HG02970 (cell line): ENCODE results near the gene MYL12A.
A peak's percentile ranks its signal among the peaks of the same experiment; 100 is the strongest.

ENCODE experiments used
- ATAC-seq: cut with Tn5 transposase; IDR thresholded peaks from one replicate; pipeline ENCODE4 v1.9.1; 2021; ENCODE audit warnings: mild to moderate bottlenecking, moderate library complexity, moderate number of reproducible peaks; ENCODE audit not compliant: unreplicated experiment, low FRiP score

Gene MYL12A

DNA sequence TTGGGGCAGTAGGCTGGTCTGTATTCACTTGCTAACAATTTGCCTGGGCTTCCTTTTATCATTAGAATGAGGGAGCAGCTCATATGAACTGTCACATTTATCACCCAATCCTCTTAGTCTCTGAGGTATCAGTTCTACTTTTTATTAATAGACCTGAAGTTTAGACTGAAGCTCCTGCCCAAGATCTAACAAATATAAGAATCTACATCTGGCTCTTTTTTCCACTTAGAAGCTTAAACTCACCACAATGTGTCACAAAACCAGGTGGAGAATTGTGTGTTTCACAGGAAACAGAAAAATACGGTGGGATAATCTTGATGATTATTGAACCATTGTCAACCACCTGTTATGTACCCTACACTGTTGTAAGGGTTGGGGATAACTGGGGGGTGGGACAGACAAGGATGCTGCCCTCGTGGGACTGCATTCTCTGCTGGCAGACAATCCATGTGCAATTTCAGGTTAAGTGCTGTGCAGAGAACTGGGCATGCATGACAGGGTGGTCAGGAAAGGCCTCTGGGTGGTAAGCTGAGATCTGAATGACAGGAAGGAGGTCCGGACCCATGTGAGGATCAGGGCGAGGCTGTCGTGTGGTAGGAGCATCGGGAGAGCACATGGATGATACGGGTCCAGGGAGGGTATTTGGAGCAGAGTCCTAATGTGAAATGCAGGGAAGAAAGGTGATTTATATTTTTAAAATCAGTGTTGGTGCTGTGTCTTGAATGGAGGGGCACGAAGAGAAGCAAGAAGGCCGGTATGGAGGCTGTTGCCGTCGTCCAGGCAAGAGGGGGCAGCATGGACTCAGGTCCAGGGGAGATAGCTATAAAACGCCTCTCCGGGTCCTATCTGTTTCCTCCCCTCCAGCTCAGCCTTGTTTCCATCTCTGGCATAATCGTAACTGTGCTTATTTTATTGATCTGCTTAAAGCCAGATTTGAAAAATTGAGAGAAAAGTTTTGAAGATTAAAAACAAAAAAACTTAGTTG is 31.9 kb downstream of the MYL12A start:
- no peak for ATAC-seq

- no peak for ATAC-seq
Measured at GRCh38 chr18:3281456-3282400, 34.1 kb downstream of the MYL12A start.

DNA sequence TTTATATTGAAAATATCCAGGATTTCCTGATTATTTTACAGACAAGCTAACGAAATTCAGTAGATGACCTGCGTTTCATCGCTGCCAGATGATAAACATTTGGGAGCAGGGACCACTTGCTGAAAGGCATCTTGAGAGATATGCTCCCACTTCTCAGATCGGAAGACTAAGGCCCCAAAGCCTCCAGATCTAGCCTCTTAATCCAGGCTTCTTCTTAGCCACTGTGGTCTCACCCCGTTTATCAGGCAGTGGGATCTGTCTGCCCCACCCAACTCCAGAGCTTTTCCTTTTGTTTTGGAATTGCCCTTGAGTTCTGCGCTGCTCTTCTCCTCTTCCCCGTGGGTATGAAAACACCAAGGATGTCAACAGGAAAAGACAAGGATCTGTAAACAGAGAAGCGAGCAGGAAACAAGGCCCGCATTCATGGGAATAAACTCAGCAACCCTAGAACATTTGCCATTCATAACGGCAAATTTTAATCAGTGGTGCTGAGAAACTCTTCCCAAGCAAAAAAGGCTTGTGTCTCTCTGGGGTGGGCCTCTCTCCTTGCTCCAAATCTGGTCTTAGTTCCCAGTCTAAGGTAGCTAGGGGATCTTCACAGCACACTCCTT is 35.8 kb downstream of the MYL12A start:
- ATAC-seq = no peak

DNA sequence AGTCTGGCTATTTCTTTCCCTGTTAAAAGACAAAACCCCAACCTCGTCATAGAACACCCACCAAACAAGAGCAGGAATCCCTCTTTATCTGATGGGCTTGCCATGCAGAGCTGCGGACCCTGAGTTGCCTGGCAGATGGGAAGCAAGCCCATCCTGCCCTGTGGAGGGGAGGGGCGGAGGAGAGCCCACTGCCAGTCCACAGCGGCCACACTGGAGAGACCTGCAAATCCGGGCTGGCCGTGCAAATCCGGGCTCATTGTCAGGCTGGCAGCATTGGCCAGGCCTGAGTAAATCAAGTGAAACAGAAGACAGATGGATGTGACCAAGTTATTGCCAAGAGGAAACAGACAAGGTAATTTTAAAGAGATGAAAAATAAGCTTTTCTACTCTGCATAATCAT is 36.3 kb downstream of the MYL12A start:
- no peak for ATAC-seq

GRCh38 chr18:3284501-3284900 is 36.9 kb downstream of the MYL12A start:
- no peak for ATAC-seq

- ATAC-seq = no peak
Measured at GRCh38 chr18:3286159-3286558, 38.6 kb downstream of the MYL12A start.

DNA sequence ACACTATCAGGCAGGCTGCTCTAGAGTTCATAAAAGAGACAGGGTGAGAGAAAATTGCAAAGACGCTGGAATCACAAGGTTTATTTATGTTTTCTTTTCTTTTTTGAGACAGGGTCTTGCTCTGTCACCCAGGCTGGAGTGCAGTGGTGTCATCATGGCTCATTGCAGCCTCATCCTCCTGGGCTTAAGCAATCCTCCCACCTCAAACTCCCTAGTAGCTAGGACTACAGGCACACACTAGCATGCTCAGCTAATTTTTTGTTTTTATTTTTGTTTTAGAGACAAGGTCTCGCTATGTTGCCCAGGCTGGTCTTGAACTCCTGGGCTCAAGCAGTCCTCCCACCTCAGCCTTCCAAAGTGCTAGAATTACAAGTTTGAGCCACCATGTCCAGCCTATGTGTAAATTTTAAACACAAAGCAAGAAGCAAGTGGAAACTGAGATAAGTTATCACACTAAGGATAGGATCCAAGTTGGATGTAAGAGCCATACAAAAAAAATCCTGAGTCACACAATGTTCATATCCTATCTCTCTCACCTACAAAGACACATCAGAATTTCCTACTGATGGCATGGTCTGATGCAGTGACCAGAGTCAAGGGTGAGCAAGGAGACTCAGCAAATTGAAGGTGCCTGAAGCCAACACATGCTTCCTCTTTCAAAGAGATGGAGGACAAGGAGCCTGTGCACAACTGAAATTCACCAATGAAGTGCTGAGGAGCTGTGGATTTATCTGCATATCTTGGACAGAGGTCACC is 45.8 kb downstream of the MYL12A start:
- ATAC-seq = no peak

DNA sequence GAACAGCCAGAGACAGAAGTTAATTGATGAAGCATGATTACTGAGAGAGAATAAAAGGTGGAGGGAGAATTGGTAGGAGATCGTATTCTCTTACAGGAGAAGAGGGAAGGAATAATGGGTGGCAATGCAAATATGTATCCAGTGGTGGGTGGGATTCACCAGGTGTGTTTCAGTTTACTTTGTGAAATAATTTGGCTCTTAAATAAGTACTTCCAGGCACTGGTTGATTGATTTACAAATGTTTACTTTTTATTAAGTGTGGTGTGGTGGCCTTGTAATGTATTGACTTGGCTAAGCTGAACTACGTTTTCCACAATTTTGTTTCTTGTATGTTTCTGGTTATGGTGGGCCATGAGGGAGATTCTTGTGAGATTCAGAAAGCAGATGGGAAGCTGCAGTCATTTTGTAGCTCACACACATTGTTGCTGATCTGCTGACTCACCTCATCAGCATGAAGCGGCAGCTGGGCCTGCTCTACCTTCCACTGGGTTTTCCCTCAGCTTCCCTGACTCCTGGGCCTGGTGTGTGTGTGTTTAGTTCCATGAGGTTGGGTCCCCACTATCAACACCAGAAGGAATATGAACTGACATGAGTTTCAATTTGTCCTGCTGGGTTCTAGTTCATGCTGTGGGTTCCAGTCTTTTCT is 47.0 kb downstream of the MYL12A start:
- no peak for ATAC-seq

DNA sequence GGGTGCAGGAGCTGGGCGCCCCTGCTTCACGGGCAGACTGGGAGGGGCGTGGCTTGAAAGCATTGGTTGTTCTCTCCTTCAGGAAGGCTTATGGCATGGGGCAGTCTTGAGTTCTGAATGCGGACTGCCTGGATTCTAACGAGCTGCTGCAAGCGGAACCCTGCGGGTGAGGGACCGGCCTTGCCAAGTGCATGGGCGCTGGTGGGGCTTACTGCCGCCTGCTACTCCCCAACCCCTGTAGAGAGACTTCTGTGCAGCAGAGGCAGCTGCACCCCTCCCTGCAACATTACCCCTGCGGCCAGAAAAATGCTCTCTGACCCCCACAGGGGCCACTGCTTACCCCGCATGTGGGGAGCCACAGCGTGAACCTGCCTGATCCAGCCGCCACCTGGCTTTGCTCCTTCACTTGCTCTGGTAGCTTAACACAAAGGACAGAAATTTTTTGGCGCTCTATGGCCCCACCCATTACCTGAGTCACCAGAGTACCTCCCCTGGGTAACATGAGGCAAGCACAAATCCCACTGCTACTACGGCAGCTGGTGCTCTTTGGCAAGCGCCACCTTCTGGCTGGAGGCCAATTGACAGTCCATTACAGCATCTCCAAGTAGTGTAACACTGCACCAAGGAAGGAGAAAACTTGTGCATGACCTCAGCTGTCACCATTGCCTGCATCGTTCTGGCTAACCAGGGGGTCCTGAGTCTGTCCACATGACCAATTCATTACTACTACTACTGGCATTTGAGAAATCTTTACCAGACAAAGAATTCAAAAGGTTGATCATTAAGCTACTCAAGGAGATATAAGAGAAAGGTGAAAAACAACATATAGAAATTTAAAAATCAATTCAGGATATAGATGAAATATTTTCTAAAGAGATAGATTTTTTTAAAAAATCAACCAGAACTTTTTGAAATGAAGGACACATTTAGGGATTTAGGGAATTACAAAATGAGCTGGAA is 49.7 kb downstream of the MYL12A start:
- ATAC-seq = peak; percentile 100

DNA sequence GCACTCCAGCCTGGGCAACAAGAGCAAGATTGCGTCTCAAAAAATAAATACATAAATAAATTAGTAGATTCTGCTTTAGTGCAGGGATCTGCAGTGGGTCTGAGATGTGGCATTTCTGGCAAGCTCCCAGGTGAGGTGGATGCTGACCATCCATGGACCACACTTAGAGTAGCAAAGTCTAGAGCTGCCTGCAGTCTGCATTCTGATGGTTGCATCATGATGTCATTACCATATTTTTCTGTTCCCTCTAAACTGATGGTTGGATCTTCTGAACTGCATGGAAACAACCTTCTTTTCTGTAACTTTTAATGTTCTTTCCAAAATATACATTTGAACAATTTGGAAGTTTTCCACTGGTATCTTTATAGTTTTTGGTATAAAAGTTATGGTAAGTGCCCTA is 57.2 kb downstream of the MYL12A start:
- ATAC-seq = no peak

- no peak for ATAC-seq
Measured at GRCh38 chr18:3305354-3305762, 57.8 kb downstream of the MYL12A start.
